Colonic mucosa (tissue), 4 donors: Measurements from ENCODE around the gene UPF1. TPM values are rescaled to one million over a fixed set of nuclear protein-coding genes. Genes with fewer than 3 reads are reported as not detected.

Experiments used
- DNase-seq: peaks from one replicate; pipeline ENCODE4 v3.0.0-alpha.2; 2020
- H3K27ac ChIP-seq: fragments of 200-600 bp; one replicate; pipeline ENCODE4 v1.8.0; 2021
- H3K27me3 ChIP-seq: fragments of 200-600 bp; one replicate; pipeline ENCODE4 v1.8.0; 2021
- H3K36me3 ChIP-seq: fragments of 200-600 bp; one replicate; pipeline ENCODE4 v1.8.0; 2021
- H3K4me1 ChIP-seq: fragments of 200-600 bp; one replicate; pipeline ENCODE4 v1.8.0; 2021; ENCODE audit warnings: mild to moderate bottlenecking
- H3K4me3 ChIP-seq: fragments of 200-600 bp; one replicate; pipeline ENCODE4 v1.8.0; 2021
- H3K9ac ChIP-seq, 2 donors: one replicate each; pipeline ENCODE4 v1.7.0; 2013; ENCODE audit warnings: control low read depth in 2 of 2, low read depth in 2 of 2, low read length in 2 of 2
- H3K9me3 ChIP-seq: fragments of 200-600 bp; one replicate; pipeline ENCODE4 v1.8.0; 2021
- intact Hi-C: fragments of 100-400 bp; cut with DNase I; formaldehyde crosslinking; loops from one replicate; pipeline ENCODE4 v1.14.1; 2022
- total RNA-seq, 2 donors: library from RNA; stranded (reverse); fragmentation: NEBNext Ultra II Directional in 1 of 2; extraction: Animal tissue kit (Norgen Biotek cat#: 25700) in 1 of 2; gene quantifications; one replicate each; pipeline ENCODE4 v1.2.1, GENCODE V29; 2021
- TF ChIP-seq, protein P1 (sequence below): fragments of 200-600 bp; IDR thresholded peaks from one replicate; pipeline ENCODE4 v1.8.0; 2022; ENCODE audit warnings: antibody characterized with exemption, mild to moderate bottlenecking
- donor health status: healthy.
- donor health status: DM: no; HTN: no; CAD: no.
- donor health status: DM: no; HTN: no; CAD: no.

The UPF1 gene
- total RNA-seq, 2 donors from 2014 or later, result 77.5 to 113 TPM

DNA sequence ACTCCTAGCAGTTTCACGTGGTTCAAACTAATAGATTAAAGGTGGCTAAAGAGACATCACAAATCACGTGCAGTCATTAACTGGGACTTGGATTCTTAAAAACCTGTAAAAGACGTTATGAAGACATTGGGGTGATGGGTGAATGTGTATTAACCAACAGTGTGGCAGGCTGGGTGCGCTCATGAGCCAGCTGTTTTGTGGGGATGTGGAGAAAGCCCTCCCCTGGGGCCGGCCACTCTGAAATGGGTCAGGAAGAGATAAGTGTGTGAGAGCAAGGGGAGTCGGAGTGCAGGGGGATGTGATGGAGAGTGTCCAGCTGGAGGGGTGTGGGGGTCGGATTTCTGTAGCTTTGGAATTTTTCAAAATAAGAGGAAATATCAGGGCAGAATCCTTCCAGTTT lies 10.4 kb downstream of the UPF1 start:
- Histone ChIP-seq H3K9ac (no peak overlapping the region), H3K27me3 (no peaks in the 10 kb centered on the region), H3K36me3 (no peaks in the 10 kb centered on the region), H3K4me1 (peaks cover 13% of the 10 kb centered on the region), H3K27ac (no peak overlapping the region), H3K4me3 (no peak overlapping the region), H3K9me3 (no peaks in the 10 kb centered on the region)
- TF ChIP-seq, protein P1, sequence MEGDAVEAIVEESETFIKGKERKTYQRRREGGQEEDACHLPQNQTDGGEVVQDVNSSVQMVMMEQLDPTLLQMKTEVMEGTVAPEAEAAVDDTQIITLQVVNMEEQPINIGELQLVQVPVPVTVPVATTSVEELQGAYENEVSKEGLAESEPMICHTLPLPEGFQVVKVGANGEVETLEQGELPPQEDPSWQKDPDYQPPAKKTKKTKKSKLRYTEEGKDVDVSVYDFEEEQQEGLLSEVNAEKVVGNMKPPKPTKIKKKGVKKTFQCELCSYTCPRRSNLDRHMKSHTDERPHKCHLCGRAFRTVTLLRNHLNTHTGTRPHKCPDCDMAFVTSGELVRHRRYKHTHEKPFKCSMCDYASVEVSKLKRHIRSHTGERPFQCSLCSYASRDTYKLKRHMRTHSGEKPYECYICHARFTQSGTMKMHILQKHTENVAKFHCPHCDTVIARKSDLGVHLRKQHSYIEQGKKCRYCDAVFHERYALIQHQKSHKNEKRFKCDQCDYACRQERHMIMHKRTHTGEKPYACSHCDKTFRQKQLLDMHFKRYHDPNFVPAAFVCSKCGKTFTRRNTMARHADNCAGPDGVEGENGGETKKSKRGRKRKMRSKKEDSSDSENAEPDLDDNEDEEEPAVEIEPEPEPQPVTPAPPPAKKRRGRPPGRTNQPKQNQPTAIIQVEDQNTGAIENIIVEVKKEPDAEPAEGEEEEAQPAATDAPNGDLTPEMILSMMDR, result no peak
- intact Hi-C loops, result loop anchor here (10.0 kb wide), 2 partner anchors 157 to 387 kb away; partner anchors contain the start of gene CRTC1
- DNase-seq, result no peak

- Histone ChIP-seq H3K9me3 (no peaks in the 10 kb centered on the region), H3K27me3 (no peaks in the 10 kb centered on the region), H3K36me3 (peaks cover 4% of the 10 kb centered on the region), H3K9ac (no peak overlapping the region), H3K27ac (no peak overlapping the region), H3K4me1 (peaks cover 18% of the 10 kb centered on the region), H3K4me3 (no peak overlapping the region)
- intact Hi-C loops, result loop anchor here (10.0 kb wide), 2 partner anchors 159 to 389 kb away; partner anchors contain the start of gene CRTC1
- TF ChIP-seq, protein P1, result no peak
- DNase-seq, result no peak
Observed at GRCh38 chr19:18843960-18844359, 12.2 kb downstream of the UPF1 start.

GRCh38 chr19:18844806-18845329 lies 13.1 kb downstream of the UPF1 start:
- H3K27me3 ChIP-seq, result no peaks in the 10 kb centered on the region
- H3K4me3 ChIP-seq, result no peak overlapping the region
- DNase-seq, result no peak
- no peaks in the 10 kb centered on the region for H3K9me3 ChIP-seq
- H3K27ac ChIP-seq, result no peak overlapping the region
- H3K4me1 ChIP-seq, result peaks cover 13% of the 10 kb centered on the region
- H3K9ac ChIP-seq, result no peak overlapping the region
- peaks cover 4% of the 10 kb centered on the region for H3K36me3 ChIP-seq
- intact Hi-C loops, result loop anchor here (5.0 to 10.0 kb wide), 3 partner anchors 160 to 390 kb away; partner anchors contain the start of gene CRTC1
- TF ChIP-seq, protein P1, result no peak

- H3K4me1 ChIP-seq, result peaks cover 9% of the 10 kb centered on the region
- no peaks in the 10 kb centered on the region for H3K27me3 ChIP-seq
- TF ChIP-seq, protein P1, result no peak
- intact Hi-C loops, result loop anchor here (5.0 to 10.0 kb wide), 3 partner anchors 161 to 391 kb away; partner anchors contain the start of gene CRTC1
- DNase-seq, result no peak
- H3K9me3 ChIP-seq, result no peaks in the 10 kb centered on the region
- no peak overlapping the region for H3K9ac ChIP-seq
- peaks cover 14% of the 10 kb centered on the region for H3K36me3 ChIP-seq
- H3K4me3 ChIP-seq, result no peak overlapping the region
- no peak overlapping the region for H3K27ac ChIP-seq
Observed at GRCh38 chr19:18845961-18846360, 14.2 kb downstream of the UPF1 start.

DNA sequence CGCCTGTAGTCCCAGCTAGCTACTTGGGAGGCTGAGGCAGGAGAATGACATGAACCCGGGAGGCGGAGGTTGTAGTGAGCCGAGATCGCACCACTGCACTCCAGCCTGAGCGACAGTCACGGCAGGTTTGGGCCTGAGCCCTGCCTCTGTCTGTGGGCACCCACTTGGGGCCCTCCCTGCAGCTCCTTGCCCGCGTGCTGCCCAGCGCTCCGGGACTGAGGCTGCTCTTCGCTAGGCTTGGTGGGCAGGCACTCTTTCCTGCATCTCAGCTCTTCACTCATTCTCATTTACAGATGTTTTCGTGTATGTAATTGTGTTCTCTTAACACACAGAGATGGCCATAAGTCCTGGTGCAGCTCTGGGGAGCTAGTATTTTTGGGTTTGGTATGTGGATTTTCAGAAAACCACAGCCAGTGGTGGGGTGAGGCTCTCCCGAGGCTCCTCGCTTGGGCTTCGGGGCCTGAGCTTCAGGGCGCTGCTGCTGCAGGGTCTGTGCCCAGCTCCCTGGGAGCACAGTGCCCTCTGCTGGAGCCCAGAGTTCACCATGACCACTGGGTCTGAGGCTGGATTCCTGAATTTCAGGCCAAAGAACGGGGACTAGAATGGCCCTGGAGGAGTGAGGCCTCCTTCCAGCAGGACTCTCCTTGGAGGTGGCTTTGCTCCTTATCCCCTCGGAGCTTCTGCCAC lies 15.2 kb downstream of the UPF1 start:
- no peaks in the 10 kb centered on the region for H3K9me3 ChIP-seq
- no peak overlapping the region for H3K9ac ChIP-seq
- H3K27me3 ChIP-seq, result no peaks in the 10 kb centered on the region
- TF ChIP-seq, protein P1, result peak; percentile 76
- intact Hi-C loops, result loop anchor here (5.0 to 10.0 kb wide), 3 partner anchors 162 to 392 kb away; partner anchors contain the start of gene CRTC1
- H3K36me3 ChIP-seq, result peaks cover 14% of the 10 kb centered on the region
- H3K27ac ChIP-seq, result no peak overlapping the region
- peak; percentile 76 for DNase-seq
- H3K4me1 ChIP-seq, result peaks cover 9% of the 10 kb centered on the region
- H3K4me3 ChIP-seq, result no peak overlapping the region
